Measurements from ENCODE around the gene FNIP2. TPM values are rescaled to one million over a fixed set of nuclear protein-coding genes. Genes with fewer than 3 reads are reported as not detected.

The FNIP2 gene
- total and polyA plus RNA-seq, 10 of the 15 experiments (the other 5 are each of a cell fraction or from before 2014, with no cell fraction given) = 0.03 to 0.38 (median 0.15) TPM

GRCh38 chr4:158903079-158903456 lies 134.2 kb downstream of the FNIP2 start (continued):
- no peak for TF ChIP-seq FOXM1 (IDR thresholded peaks at IDR 0.05; ENCODE audit: low read depth, low read length)
- TF ChIP-seq, protein P1, sequence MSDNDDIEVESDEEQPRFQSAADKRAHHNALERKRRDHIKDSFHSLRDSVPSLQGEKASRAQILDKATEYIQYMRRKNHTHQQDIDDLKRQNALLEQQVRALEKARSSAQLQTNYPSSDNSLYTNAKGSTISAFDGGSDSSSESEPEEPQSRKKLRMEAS (IDR thresholded peaks at IDR 0.05; ENCODE audit: low read depth, low read length) = no peak

- intact Hi-C loops (cut with micrococcal nuclease; ENCODE audit: unreplicated experiment) (no loop called here), in situ Hi-C loops (cut with MboI) (no loop called here)
- WGBS (ENCODE audit: insufficient coverage, insufficient replicate concordance, low lambda C conversion rate, missing lambda C conversion rate) = 35% methylated on average over 3 of the region's 3 CpGs
- ChIA-PET RAD21 (ENCODE audit: unreplicated experiment) (no interaction called here), CTCF (no interaction called here), SMC1A (ENCODE audit: uncharacterized antibody, unreplicated experiment) (no interaction called here), POLR2A (no interaction called here)
- H3K9ac ChIP-seq (ENCODE audit: control insufficient read depth, insufficient read depth, low read length) = no peak overlapping the region
- FAIRE-seq (no peak), ATAC-seq (no peak), DNase-seq (ENCODE audit: low read depth, low spot score) (no peak)
- no peak overlapping the region for H3K4me3 ChIP-seq
- H3K4me2 ChIP-seq (ENCODE audit: control insufficient read depth, insufficient read depth) = no peak overlapping the region
- peaks cover 4% of the 10 kb centered on the region; the same call in 1 of the 2 replicates for H3K4me1 ChIP-seq (ENCODE audit: control insufficient read depth, insufficient read depth, low read length)
- H3K36me3 ChIP-seq (ENCODE audit: control insufficient read depth in 2 of 2, insufficient read depth in 2 of 2, low read length in 1 of 2) = no peaks in the 10 kb centered on the region
- no peaks in the 10 kb centered on the region for H3K27me3 ChIP-seq (replicated peaks in 1 of 2; ENCODE audit: control insufficient read depth in 2 of 2, insufficient read depth in 2 of 2, low read length in 1 of 2)
- H4K20me1 ChIP-seq (ENCODE audit: control insufficient read depth, insufficient read depth) = no peaks in the 10 kb centered on the region
- H3K79me2 ChIP-seq (ENCODE audit: control insufficient read depth, insufficient read depth, low read length) = no peaks in the 10 kb centered on the region
- H3K27ac ChIP-seq (ENCODE audit: control insufficient read depth, insufficient read depth) = no peak overlapping the region
- no TSS peak for BruUV-seq (replicated peaks)
- H3K9me3 ChIP-seq (replicated peaks; ENCODE audit: control insufficient read depth, insufficient read depth, low read length) = no peaks in the 10 kb centered on the region; the same call in 2 of the 3 replicates
- H2AFZ ChIP-seq (ENCODE audit: control insufficient read depth, low read depth, low read length) = no peak overlapping the region
- TF ChIP-seq CUX1 (IDR thresholded peaks at IDR 0.05; ENCODE audit: insufficient replicate concordance, low read depth, low read length) = no peak
- TF ChIP-seq CHD1 (IDR thresholded peaks at IDR 0.05; ENCODE audit: low read depth, low read length) = no peak
- no peak for TF ChIP-seq SREBF2 (IDR thresholded peaks at IDR 0.05; ENCODE audit: low read length)
- TF ChIP-seq SMARCA5 (IDR thresholded peaks at IDR 0.05) = no peak
- no peak for TF ChIP-seq ZNF207 (IDR thresholded peaks at IDR 0.05; ENCODE audit: borderline replicate concordance)
- TF ChIP-seq, protein P2, sequence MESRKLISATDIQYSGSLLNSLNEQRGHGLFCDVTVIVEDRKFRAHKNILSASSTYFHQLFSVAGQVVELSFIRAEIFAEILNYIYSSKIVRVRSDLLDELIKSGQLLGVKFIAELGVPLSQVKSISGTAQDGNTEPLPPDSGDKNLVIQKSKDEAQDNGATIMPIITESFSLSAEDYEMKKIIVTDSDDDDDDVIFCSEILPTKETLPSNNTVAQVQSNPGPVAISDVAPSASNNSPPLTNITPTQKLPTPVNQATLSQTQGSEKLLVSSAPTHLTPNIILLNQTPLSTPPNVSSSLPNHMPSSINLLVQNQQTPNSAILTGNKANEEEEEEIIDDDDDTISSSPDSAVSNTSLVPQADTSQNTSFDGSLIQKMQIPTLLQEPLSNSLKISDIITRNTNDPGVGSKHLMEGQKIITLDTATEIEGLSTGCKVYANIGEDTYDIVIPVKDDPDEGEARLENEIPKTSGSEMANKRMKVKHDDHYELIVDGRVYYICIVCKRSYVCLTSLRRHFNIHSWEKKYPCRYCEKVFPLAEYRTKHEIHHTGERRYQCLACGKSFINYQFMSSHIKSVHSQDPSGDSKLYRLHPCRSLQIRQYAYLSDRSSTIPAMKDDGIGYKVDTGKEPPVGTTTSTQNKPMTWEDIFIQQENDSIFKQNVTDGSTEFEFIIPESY (IDR thresholded peaks at IDR 0.05) = no peak
- TF ChIP-seq MXI1 (IDR thresholded peaks at IDR 0.05; ENCODE audit: low read depth, low read length) = no peak
- no peak for TF ChIP-seq ETV6 (conservative IDR thresholded peaks at IDR 0.05 in 1 of 2, IDR thresholded peaks at IDR 0.05 in 1 of 2; ENCODE audit: borderline replicate concordance in 1 of 2, low read depth in 1 of 2)
- no peak for TF ChIP-seq MYB (IDR thresholded peaks at IDR 0.05; ENCODE audit: borderline replicate concordance, low read depth, low read length)
- no peak for TF ChIP-seq HDAC2 (IDR thresholded peaks at IDR 0.05)
- no peak for TF ChIP-seq BRCA1 (IDR thresholded peaks at IDR 0.05; ENCODE audit: low read depth, low read length)
- no peak for TF ChIP-seq MLLT1 (IDR thresholded peaks at IDR 0.05)
Measured at GRCh38 chr4:158903472-158904043, 134.7 kb downstream of the FNIP2 start.

Data from GM12878 (cell line).